ENCODE data around the gene NCKAP1.

NCKAP1 gene

GRCh38 chr2:183035298-183035953 lies 2.8 kb downstream of the NCKAP1 start:
- Histone ChIP-seq H3K27me3 (ENCODE audit: control insufficient read depth in 1 of 2, insufficient read depth in 2 of 2, low read length in 2 of 2) (no peaks in the 10 kb centered on the region), H3K9ac (ENCODE audit: low read length) (no peak overlapping the region), H3K9me3 (ENCODE audit: low read length) (no peaks in the 10 kb centered on the region), H3K4me3 (ENCODE audit: low read depth in 1 of 2, low read length in 2 of 2) (peak overlapping the region in 1 of 2 donors; percentile 88), H3K27ac (ENCODE audit: low read depth, low read length) (peak overlapping the region; percentile 13), H3K4me1 (ENCODE audit: insufficient read depth, low read length) (peaks cover 52% of the 10 kb centered on the region), H3K36me3 (ENCODE audit: insufficient read depth, low read length) (no peaks in the 10 kb centered on the region)

GRCh38 chr2:183034806-183035205 lies 3.5 kb downstream of the NCKAP1 start:
- no peak overlapping the region for H3K27ac ChIP-seq (ENCODE audit: low read depth, low read length)
- no peaks in the 10 kb centered on the region for H3K27me3 ChIP-seq (ENCODE audit: control insufficient read depth in 1 of 2, insufficient read depth in 2 of 2, low read length in 2 of 2)
- H3K4me3 ChIP-seq (ENCODE audit: low read depth in 1 of 2, low read length in 2 of 2): no peak overlapping the region
- peaks cover 57% of the 10 kb centered on the region for H3K4me1 ChIP-seq (ENCODE audit: insufficient read depth, low read length)
- no peak overlapping the region for H3K9ac ChIP-seq (ENCODE audit: low read length)
- no peaks in the 10 kb centered on the region for H3K36me3 ChIP-seq (ENCODE audit: insufficient read depth, low read length)
- H3K9me3 ChIP-seq (ENCODE audit: low read length): no peaks in the 10 kb centered on the region

- no peak overlapping the region for H3K9ac ChIP-seq (ENCODE audit: low read length)
- H3K9me3 ChIP-seq (ENCODE audit: low read length): no peaks in the 10 kb centered on the region
- peaks cover 57% of the 10 kb centered on the region for H3K4me1 ChIP-seq (ENCODE audit: insufficient read depth, low read length)
- no peak overlapping the region for H3K27ac ChIP-seq (ENCODE audit: low read depth, low read length)
- H3K36me3 ChIP-seq (ENCODE audit: insufficient read depth, low read length): no peaks in the 10 kb centered on the region
- no peak overlapping the region for H3K4me3 ChIP-seq (ENCODE audit: low read depth in 1 of 2, low read length in 2 of 2)
- H3K27me3 ChIP-seq (ENCODE audit: control insufficient read depth in 1 of 2, insufficient read depth in 2 of 2, low read length in 2 of 2): no peaks in the 10 kb centered on the region
These were observed 4.3 kb downstream of the NCKAP1 start for GRCh38 chr2:183033951-183034350.

GRCh38 chr2:183031911-183032794 lies 6.1 kb downstream of the NCKAP1 start:
- Histone ChIP-seq H3K4me1 (ENCODE audit: insufficient read depth, low read length) (peaks cover 57% of the 10 kb centered on the region), H3K36me3 (ENCODE audit: insufficient read depth, low read length) (no peaks in the 10 kb centered on the region), H3K4me3 (ENCODE audit: low read depth in 1 of 2, low read length in 2 of 2) (no peak overlapping the region), H3K9ac (ENCODE audit: low read length) (no peak overlapping the region), H3K27ac (ENCODE audit: low read depth, low read length) (no peak overlapping the region), H3K9me3 (ENCODE audit: low read length) (no peaks in the 10 kb centered on the region), H3K27me3 (ENCODE audit: control insufficient read depth in 1 of 2, insufficient read depth in 2 of 2, low read length in 2 of 2) (no peaks in the 10 kb centered on the region)

GRCh38 chr2:183029219-183029618 lies 9.0 kb downstream of the NCKAP1 start:
- Histone ChIP-seq H3K36me3 (ENCODE audit: insufficient read depth, low read length) (no peaks in the 10 kb centered on the region), H3K27me3 (ENCODE audit: control insufficient read depth in 1 of 2, insufficient read depth in 2 of 2, low read length in 2 of 2) (no peaks in the 10 kb centered on the region), H3K9me3 (ENCODE audit: low read length) (no peaks in the 10 kb centered on the region), H3K4me1 (ENCODE audit: insufficient read depth, low read length) (peaks cover 46% of the 10 kb centered on the region), H3K9ac (ENCODE audit: low read length) (no peak overlapping the region), H3K4me3 (ENCODE audit: low read depth in 1 of 2, low read length in 2 of 2) (no peak overlapping the region), H3K27ac (ENCODE audit: low read depth, low read length) (no peak overlapping the region)

GRCh38 chr2:183028108-183028507 lies 10.1 kb downstream of the NCKAP1 start:
- Histone ChIP-seq H3K9me3 (ENCODE audit: low read length) (no peaks in the 10 kb centered on the region), H3K36me3 (ENCODE audit: insufficient read depth, low read length) (no peaks in the 10 kb centered on the region), H3K4me3 (ENCODE audit: low read depth in 1 of 2, low read length in 2 of 2) (no peak overlapping the region), H3K27me3 (ENCODE audit: control insufficient read depth in 1 of 2, insufficient read depth in 2 of 2, low read length in 2 of 2) (no peaks in the 10 kb centered on the region), H3K4me1 (ENCODE audit: insufficient read depth, low read length) (peaks cover 46% of the 10 kb centered on the region), H3K27ac (ENCODE audit: low read depth, low read length) (no peak overlapping the region), H3K9ac (ENCODE audit: low read length) (no peak overlapping the region)

- no peaks in the 10 kb centered on the region for H3K9me3 ChIP-seq (ENCODE audit: low read length)
- H3K9ac ChIP-seq (ENCODE audit: low read length): no peak overlapping the region
- no peak overlapping the region for H3K27ac ChIP-seq (ENCODE audit: low read depth, low read length)
- peaks cover 40% of the 10 kb centered on the region for H3K4me1 ChIP-seq (ENCODE audit: insufficient read depth, low read length)
- H3K27me3 ChIP-seq (ENCODE audit: control insufficient read depth in 1 of 2, insufficient read depth in 2 of 2, low read length in 2 of 2): no peaks in the 10 kb centered on the region
- H3K36me3 ChIP-seq (ENCODE audit: insufficient read depth, low read length): peaks cover 6% of the 10 kb centered on the region
- no peak overlapping the region for H3K4me3 ChIP-seq (ENCODE audit: low read depth in 1 of 2, low read length in 2 of 2)
These were observed 10.8 kb downstream of the NCKAP1 start for GRCh38 chr2:183027443-183027842.

- Histone ChIP-seq H3K27me3 (ENCODE audit: control insufficient read depth in 1 of 2, insufficient read depth in 2 of 2, low read length in 2 of 2) (no peaks in the 10 kb centered on the region), H3K27ac (ENCODE audit: low read depth, low read length) (no peak overlapping the region), H3K4me3 (ENCODE audit: low read depth in 1 of 2, low read length in 2 of 2) (no peak overlapping the region), H3K9ac (ENCODE audit: low read length) (no peak overlapping the region), H3K9me3 (ENCODE audit: low read length) (no peaks in the 10 kb centered on the region), H3K36me3 (ENCODE audit: insufficient read depth, low read length) (peaks cover 11% of the 10 kb centered on the region), H3K4me1 (ENCODE audit: insufficient read depth, low read length) (peaks cover 30% of the 10 kb centered on the region)
These were observed 11.8 kb downstream of the NCKAP1 start for GRCh38 chr2:183026424-183026823.

- Histone ChIP-seq H3K4me1 (ENCODE audit: insufficient read depth, low read length) (peaks cover 26% of the 10 kb centered on the region), H3K27me3 (ENCODE audit: control insufficient read depth in 1 of 2, insufficient read depth in 2 of 2, low read length in 2 of 2) (no peaks in the 10 kb centered on the region), H3K9me3 (ENCODE audit: low read length) (no peaks in the 10 kb centered on the region), H3K36me3 (ENCODE audit: insufficient read depth, low read length) (peaks cover 13% of the 10 kb centered on the region), H3K27ac (ENCODE audit: low read depth, low read length) (no peak overlapping the region), H3K9ac (ENCODE audit: low read length) (no peak overlapping the region), H3K4me3 (ENCODE audit: low read depth in 1 of 2, low read length in 2 of 2) (no peak overlapping the region)
These were observed 12.3 kb downstream of the NCKAP1 start for GRCh38 chr2:183025993-183026392.

- no peak overlapping the region for H3K4me3 ChIP-seq (ENCODE audit: low read depth in 1 of 2, low read length in 2 of 2)
These were observed 13.7 kb downstream of the NCKAP1 start for GRCh38 chr2:183024339-183025095.

GRCh38 chr2:183022711-183023110 lies 15.5 kb downstream of the NCKAP1 start:
- Histone ChIP-seq H3K9me3 (ENCODE audit: low read length) (no peaks in the 10 kb centered on the region), H3K4me3 (ENCODE audit: low read depth in 1 of 2, low read length in 2 of 2) (no peak overlapping the region), H3K36me3 (ENCODE audit: insufficient read depth, low read length) (peaks cover 15% of the 10 kb centered on the region), H3K27me3 (ENCODE audit: control insufficient read depth in 1 of 2, insufficient read depth in 2 of 2, low read length in 2 of 2) (no peaks in the 10 kb centered on the region), H3K27ac (ENCODE audit: low read depth, low read length) (no peak overlapping the region), H3K4me1 (ENCODE audit: insufficient read depth, low read length) (peaks cover 23% of the 10 kb centered on the region), H3K9ac (ENCODE audit: low read length) (no peak overlapping the region)

More at GRCh38 chr2:183024339-183025095, 13.7 kb downstream of the NCKAP1 start:
- H3K9me3 ChIP-seq (ENCODE audit: low read length): no peaks in the 10 kb centered on the region
- no peaks in the 10 kb centered on the region for H3K27me3 ChIP-seq (ENCODE audit: control insufficient read depth in 1 of 2, insufficient read depth in 2 of 2, low read length in 2 of 2)
- peaks cover 15% of the 10 kb centered on the region for H3K36me3 ChIP-seq (ENCODE audit: insufficient read depth, low read length)
- H3K27ac ChIP-seq (ENCODE audit: low read depth, low read length): no peak overlapping the region
- H3K9ac ChIP-seq (ENCODE audit: low read length): no peak overlapping the region
- peaks cover 17% of the 10 kb centered on the region for H3K4me1 ChIP-seq (ENCODE audit: insufficient read depth, low read length)

Measured in muscle layer of colon (tissue), 2 donors.